Epidermal melanocyte (primary cell): Measurements from ENCODE around the gene IRGQ.
"Not testable (repeated sequence)": the region's sequence is repeated elsewhere in the genome, so short reads cannot be mapped to it uniquely, and the experiment has no call there.

ENCODE experiments used
- DNase-seq: peaks from one replicate; pipeline ENCODE4 v3.0.0; 2011; ENCODE audit warnings: low spot score; ENCODE audit not compliant: insufficient read length

IRGQ gene

GRCh38 chr19:43574424-43575155 lies 21.3 kb downstream of the IRGQ start:
- no peak for DNase-seq

GRCh38 chr19:43572171-43572588 lies 23.8 kb downstream of the IRGQ start:
- no peak for DNase-seq

GRCh38 chr19:43570174-43570791 lies 25.7 kb downstream of the IRGQ start:
- DNase-seq = no peak

GRCh38 chr19:43569657-43570056 lies 26.3 kb downstream of the IRGQ start:
- no peak for DNase-seq

- no peak for DNase-seq
Measured at GRCh38 chr19:43564800-43565199, 31.1 kb downstream of the IRGQ start.

GRCh38 chr19:43563816-43564457 lies 32.0 kb downstream of the IRGQ start:
- DNase-seq = no peak

- no peak for DNase-seq
Measured at GRCh38 chr19:43562698-43563241, 33.2 kb downstream of the IRGQ start.

- no peak for DNase-seq
Measured at GRCh38 chr19:43562226-43562697, 33.7 kb downstream of the IRGQ start.

- DNase-seq = no peak
Measured at GRCh38 chr19:43561139-43561970, 34.6 kb downstream of the IRGQ start.

- no peak for DNase-seq
Measured at GRCh38 chr19:43560687-43561086, 35.2 kb downstream of the IRGQ start.

GRCh38 chr19:43555185-43555770 lies 40.7 kb downstream of the IRGQ start:
- peak; percentile 82 for DNase-seq

GRCh38 chr19:43554317-43554895 lies 41.5 kb downstream of the IRGQ start:
- no peak for DNase-seq

GRCh38 chr19:43553656-43554055 lies 42.3 kb downstream of the IRGQ start:
- no peak for DNase-seq

GRCh38 chr19:43552616-43553015 lies 43.3 kb downstream of the IRGQ start:
- no peak for DNase-seq

- DNase-seq = no peak
Measured at GRCh38 chr19:43552198-43552450, 43.8 kb downstream of the IRGQ start.

- no peak for DNase-seq
Measured at GRCh38 chr19:43551399-43552197, 44.3 kb downstream of the IRGQ start.

GRCh38 chr19:43548706-43549105 lies 47.2 kb downstream of the IRGQ start:
- no peak for DNase-seq

GRCh38 chr19:43547926-43548325 lies 48.0 kb downstream of the IRGQ start:
- DNase-seq = not testable (repeated sequence)

GRCh38 chr19:43546581-43546980 lies 49.4 kb downstream of the IRGQ start:
- DNase-seq = no peak

- DNase-seq = no peak
Measured at GRCh38 chr19:43545981-43546380, 50.0 kb downstream of the IRGQ start.
